ENCODE data around the gene EFR3B. TPM values are rescaled to one million over a fixed set of nuclear protein-coding genes. Genes with fewer than 3 reads are reported as not detected.

Gene EFR3B
- total and polyA plus RNA-seq, 10 of the 15 experiments (the other 5 are each of a cell fraction or from before 2014, with no cell fraction given), result 0.12 to 3.9 (median 1.8) TPM

- BruUV-seq (replicated peaks), result no TSS peak
- Histone ChIP-seq H3K4me2 (ENCODE audit: control insufficient read depth, insufficient read depth) (no peak overlapping the region), H4K20me1 (ENCODE audit: control insufficient read depth, insufficient read depth) (no peaks in the 10 kb centered on the region), H3K27ac (ENCODE audit: control insufficient read depth, insufficient read depth) (no peak overlapping the region), H3K9me3 (replicated peaks; ENCODE audit: control insufficient read depth, insufficient read depth, low read length) (no peaks in the 10 kb centered on the region), H3K27me3 (replicated peaks in 1 of 2; ENCODE audit: control insufficient read depth in 2 of 2, insufficient read depth in 2 of 2, low read length in 1 of 2) (no peaks in the 10 kb centered on the region), H3K79me2 (ENCODE audit: control insufficient read depth, insufficient read depth, low read length) (no peaks in the 10 kb centered on the region), H3K4me1 (ENCODE audit: control insufficient read depth, insufficient read depth, low read length) (peaks cover 7% of the 10 kb centered on the region), H3K36me3 (ENCODE audit: control insufficient read depth in 2 of 2, insufficient read depth in 2 of 2, low read length in 1 of 2) (no peaks in the 10 kb centered on the region), H3K4me3 (no peak overlapping the region), H2AFZ (ENCODE audit: control insufficient read depth, low read depth, low read length) (no peak overlapping the region), H3K9ac (ENCODE audit: control insufficient read depth, insufficient read depth, low read length) (no peak overlapping the region)
- POLR2A ChIA-PET, result no interaction called here
- DNase-seq (ENCODE audit: low read depth, low spot score), result no peak
- intact Hi-C loops (cut with micrococcal nuclease; ENCODE audit: unreplicated experiment) (no loop called here), in situ Hi-C loops (cut with MboI) (loop anchor here (5.0 kb wide), 1 partner anchor 221 kb away; no protein-coding TSS in a partner anchor)
- CTCF ChIA-PET, result interaction anchor here (0.8 to 4.4 kb wide), 5 partner anchors 8 to 221 kb away, joined by 3 to 132 read pairs (median 27); no protein-coding TSS in a partner anchor
- 7% methylated on average over 4 of the region's 4 CpGs for WGBS (ENCODE audit: insufficient coverage, insufficient replicate concordance, low lambda C conversion rate, missing lambda C conversion rate)
- SMC1A ChIA-PET (ENCODE audit: uncharacterized antibody, unreplicated experiment), result interaction anchor here (3.5 kb wide), 1 partner anchor 31 kb away, joined by 70 read pairs; the partner anchor contains the start of gene POMC
- RAD21 ChIA-PET (ENCODE audit: unreplicated experiment), result interaction anchor here (2.0 to 5.0 kb wide), 2 partner anchors 31 to 33 kb away, joined by 6 to 79 read pairs; no protein-coding TSS in a partner anchor
- ATAC-seq, result no peak
- FAIRE-seq, result no peak
- TF ChIP-seq ZNF207 (IDR thresholded peaks at IDR 0.05; ENCODE audit: borderline replicate concordance) (no peak), JUND (IDR thresholded peaks at IDR 0.05; ENCODE audit: low read depth, low read length) (no peak), POU2F2 (IDR thresholded peaks at IDR 0.05; ENCODE audit: borderline replicate concordance, low read depth, low read length) (no peak), SMC3 (IDR thresholded peaks at IDR 0.05; ENCODE audit: borderline replicate concordance, low read length) (no peak)
Measured at GRCh38 chr2:25198209-25198525, 156.3 kb downstream of the EFR3B start.

- CTCF ChIA-PET, result no interaction called here
- no peak for ATAC-seq
- Histone ChIP-seq H3K9ac (ENCODE audit: control insufficient read depth, insufficient read depth, low read length) (no peak overlapping the region), H3K4me3 (no peak overlapping the region), H3K4me2 (ENCODE audit: control insufficient read depth, insufficient read depth) (no peak overlapping the region), H3K79me2 (ENCODE audit: control insufficient read depth, insufficient read depth, low read length) (no peaks in the 10 kb centered on the region), H3K27ac (ENCODE audit: control insufficient read depth, insufficient read depth) (no peak overlapping the region), H4K20me1 (ENCODE audit: control insufficient read depth, insufficient read depth) (no peaks in the 10 kb centered on the region), H3K4me1 (ENCODE audit: control insufficient read depth, insufficient read depth, low read length) (peaks cover 7% of the 10 kb centered on the region), H2AFZ (ENCODE audit: control insufficient read depth, low read depth, low read length) (no peak overlapping the region), H3K36me3 (ENCODE audit: control insufficient read depth in 2 of 2, insufficient read depth in 2 of 2, low read length in 1 of 2) (no peaks in the 10 kb centered on the region), H3K27me3 (replicated peaks in 1 of 2; ENCODE audit: control insufficient read depth in 2 of 2, insufficient read depth in 2 of 2, low read length in 1 of 2) (no peaks in the 10 kb centered on the region), H3K9me3 (replicated peaks; ENCODE audit: control insufficient read depth, insufficient read depth, low read length) (no peaks in the 10 kb centered on the region)
- in situ Hi-C loops (cut with MboI), result loop anchor here (5.0 kb wide), 1 partner anchor 221 kb away; no protein-coding TSS in a partner anchor
- RAD21 ChIA-PET (ENCODE audit: unreplicated experiment), result no interaction called here
- DNase-seq (ENCODE audit: low read depth, low spot score), result no peak
- SMC1A ChIA-PET (ENCODE audit: uncharacterized antibody, unreplicated experiment), result no interaction called here
- POLR2A ChIA-PET, result no interaction called here
- no TSS peak for BruUV-seq (replicated peaks)
- intact Hi-C loops (cut with micrococcal nuclease; ENCODE audit: unreplicated experiment), result no loop called here
- 63% methylated on average over 5 of the region's 5 CpGs for WGBS (ENCODE audit: insufficient coverage, insufficient replicate concordance, low lambda C conversion rate, missing lambda C conversion rate)
- FAIRE-seq, result no peak
- no peak for TF ChIP-seq SMC3 (IDR thresholded peaks at IDR 0.05; ENCODE audit: borderline replicate concordance, low read length)
- no peak for TF ChIP-seq E2F8 (IDR thresholded peaks at IDR 0.05; ENCODE audit: low read depth, partially characterized antibody)
- no peak for TF ChIP-seq SKIL (IDR thresholded peaks at IDR 0.05; ENCODE audit: low read depth, poor library complexity, severe bottlenecking)
- no peak for TF ChIP-seq TCF12 (IDR thresholded peaks at IDR 0.05; ENCODE audit: low read depth, low read length)
- TF ChIP-seq SREBF2 (IDR thresholded peaks at IDR 0.05; ENCODE audit: low read length), result no peak
- TF ChIP-seq ZNF207 (IDR thresholded peaks at IDR 0.05; ENCODE audit: borderline replicate concordance), result no peak
- TF ChIP-seq ZBTB33 (IDR thresholded peaks at IDR 0.05), result no peak
- TF ChIP-seq GATAD2B (conservative IDR thresholded peaks at IDR 0.05; ENCODE audit: low read depth), result no peak
Measured at GRCh38 chr2:25198576-25198975, 156.7 kb downstream of the EFR3B start.
